Neutrophil (primary cell): ENCODE data around the gene CAMK2B.

ENCODE experiments used
- H3K27ac ChIP-seq: fragments of 200-600 bp; sonication (generic); 2 replicates; pipeline ENCODE4 v1.5.1; 2016; ENCODE audit warnings: mild to moderate bottlenecking, moderate library complexity
- H3K27me3 ChIP-seq: fragments of 200-600 bp; sonication (generic); 2 replicates; pipeline ENCODE4 v1.6.0; 2016; ENCODE audit warnings: mild to moderate bottlenecking
- H3K36me3 ChIP-seq: fragments of 200-600 bp; sonication (generic); 2 replicates; pipeline ENCODE4 v1.5.1; 2017
- H3K4me1 ChIP-seq, 2 experiments: fragments of 200-600 bp in 1 of 2; sonication (generic) in 1 of 2; 1 replicate in 1 of 2; 2 replicates in 1 of 2; pipeline versions ENCODE4 v1.5.1 to v1.6.1; 2013 to 2016; ENCODE audit warnings: low read depth in 1 of 2, low read length in 1 of 2, mild to moderate bottlenecking in 1 of 2, moderate library complexity in 1 of 2; ENCODE audit not compliant: control insufficient read depth in 1 of 2, insufficient read depth in 1 of 2
- H3K4me3 ChIP-seq, 2 experiments: fragments of 200-600 bp in 1 of 2; sonication (generic) in 1 of 2; 1 replicate in 1 of 2; 2 replicates in 1 of 2; pipeline ENCODE4 v1.5.1; 2013 to 2016; ENCODE audit warnings: low read depth in 1 of 2, low read length in 1 of 2, mild to moderate bottlenecking in 1 of 2, moderate library complexity in 1 of 2
- H3K9me3 ChIP-seq: fragments of 200-600 bp; sonication (generic); 2 replicates; pipeline ENCODE4 v1.5.1; 2016
- TF ChIP-seq, protein P1 (sequence below): fragments of 200-600 bp; sonication (generic); IDR thresholded peaks from 2 replicates; pipeline ENCODE4 v1.5.1; 2016; ENCODE audit warnings: antibody characterized with exemption

The CAMK2B gene

DNA sequence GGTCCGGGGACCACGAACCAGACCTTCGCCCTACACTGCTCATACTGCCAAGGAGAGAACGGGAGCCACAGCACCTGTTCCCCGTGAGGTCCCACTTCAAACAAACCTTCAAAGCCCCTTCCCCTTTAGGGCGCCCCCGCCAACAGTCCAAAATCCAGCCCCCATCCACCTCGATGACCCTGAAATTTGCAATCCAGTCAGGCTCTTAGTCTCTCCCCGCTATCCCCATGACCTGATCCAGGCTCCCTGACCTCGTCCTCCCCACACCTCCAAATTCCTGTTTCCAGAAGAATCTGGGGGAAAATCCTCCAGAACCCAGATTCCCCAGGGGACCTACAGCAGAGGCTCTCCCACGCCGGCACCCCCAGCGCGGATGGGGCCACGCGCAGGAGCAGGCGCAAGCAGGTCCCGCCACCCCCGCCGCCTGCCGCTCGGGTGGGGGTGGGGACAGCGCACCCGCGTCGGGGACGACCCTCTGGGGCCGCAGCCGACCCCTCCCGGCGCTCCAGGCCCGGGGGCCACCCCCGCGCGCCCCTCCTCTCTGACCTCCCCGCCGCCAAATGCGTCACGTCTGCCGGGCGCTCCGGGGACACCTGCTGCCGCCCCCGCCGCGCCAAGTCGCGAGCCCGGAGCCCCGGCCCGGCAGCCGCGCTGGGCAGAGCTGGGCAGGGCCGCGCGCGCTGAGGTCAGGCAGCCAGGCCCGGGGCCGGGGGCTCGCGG is 753 bp downstream of the CAMK2B start:
- Histone ChIP-seq H3K27me3 (peaks cover 65% of the 10 kb centered on the region), H3K27ac (no peak overlapping the region), H3K4me1 (no peaks in the 10 kb centered on the region), H3K4me3 (no peak overlapping the region), H3K9me3 (no peaks in the 10 kb centered on the region), H3K36me3 (no peaks in the 10 kb centered on the region)
- TF ChIP-seq, protein P1, sequence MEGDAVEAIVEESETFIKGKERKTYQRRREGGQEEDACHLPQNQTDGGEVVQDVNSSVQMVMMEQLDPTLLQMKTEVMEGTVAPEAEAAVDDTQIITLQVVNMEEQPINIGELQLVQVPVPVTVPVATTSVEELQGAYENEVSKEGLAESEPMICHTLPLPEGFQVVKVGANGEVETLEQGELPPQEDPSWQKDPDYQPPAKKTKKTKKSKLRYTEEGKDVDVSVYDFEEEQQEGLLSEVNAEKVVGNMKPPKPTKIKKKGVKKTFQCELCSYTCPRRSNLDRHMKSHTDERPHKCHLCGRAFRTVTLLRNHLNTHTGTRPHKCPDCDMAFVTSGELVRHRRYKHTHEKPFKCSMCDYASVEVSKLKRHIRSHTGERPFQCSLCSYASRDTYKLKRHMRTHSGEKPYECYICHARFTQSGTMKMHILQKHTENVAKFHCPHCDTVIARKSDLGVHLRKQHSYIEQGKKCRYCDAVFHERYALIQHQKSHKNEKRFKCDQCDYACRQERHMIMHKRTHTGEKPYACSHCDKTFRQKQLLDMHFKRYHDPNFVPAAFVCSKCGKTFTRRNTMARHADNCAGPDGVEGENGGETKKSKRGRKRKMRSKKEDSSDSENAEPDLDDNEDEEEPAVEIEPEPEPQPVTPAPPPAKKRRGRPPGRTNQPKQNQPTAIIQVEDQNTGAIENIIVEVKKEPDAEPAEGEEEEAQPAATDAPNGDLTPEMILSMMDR = no peak

DNA sequence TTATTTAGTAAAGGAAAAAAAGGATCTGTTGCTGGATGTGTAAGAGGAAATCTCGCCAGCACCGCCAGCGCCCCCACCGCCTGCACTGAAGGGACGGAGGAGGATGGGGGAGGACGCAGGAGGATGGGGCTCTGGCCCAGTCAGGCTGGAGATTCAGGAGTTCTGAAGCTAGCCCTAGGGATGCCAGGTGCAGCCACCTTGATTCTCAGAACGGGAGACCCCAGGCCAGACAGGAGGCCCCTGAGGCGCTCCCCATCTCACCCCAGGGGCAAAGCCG is 1.3 kb downstream of the CAMK2B start:
- Histone ChIP-seq H3K4me1 (no peaks in the 10 kb centered on the region), H3K27me3 (peaks cover 65% of the 10 kb centered on the region), H3K4me3 (no peak overlapping the region), H3K36me3 (no peaks in the 10 kb centered on the region), H3K27ac (no peak overlapping the region), H3K9me3 (no peaks in the 10 kb centered on the region)
- TF ChIP-seq, protein P1 = no peak

DNA sequence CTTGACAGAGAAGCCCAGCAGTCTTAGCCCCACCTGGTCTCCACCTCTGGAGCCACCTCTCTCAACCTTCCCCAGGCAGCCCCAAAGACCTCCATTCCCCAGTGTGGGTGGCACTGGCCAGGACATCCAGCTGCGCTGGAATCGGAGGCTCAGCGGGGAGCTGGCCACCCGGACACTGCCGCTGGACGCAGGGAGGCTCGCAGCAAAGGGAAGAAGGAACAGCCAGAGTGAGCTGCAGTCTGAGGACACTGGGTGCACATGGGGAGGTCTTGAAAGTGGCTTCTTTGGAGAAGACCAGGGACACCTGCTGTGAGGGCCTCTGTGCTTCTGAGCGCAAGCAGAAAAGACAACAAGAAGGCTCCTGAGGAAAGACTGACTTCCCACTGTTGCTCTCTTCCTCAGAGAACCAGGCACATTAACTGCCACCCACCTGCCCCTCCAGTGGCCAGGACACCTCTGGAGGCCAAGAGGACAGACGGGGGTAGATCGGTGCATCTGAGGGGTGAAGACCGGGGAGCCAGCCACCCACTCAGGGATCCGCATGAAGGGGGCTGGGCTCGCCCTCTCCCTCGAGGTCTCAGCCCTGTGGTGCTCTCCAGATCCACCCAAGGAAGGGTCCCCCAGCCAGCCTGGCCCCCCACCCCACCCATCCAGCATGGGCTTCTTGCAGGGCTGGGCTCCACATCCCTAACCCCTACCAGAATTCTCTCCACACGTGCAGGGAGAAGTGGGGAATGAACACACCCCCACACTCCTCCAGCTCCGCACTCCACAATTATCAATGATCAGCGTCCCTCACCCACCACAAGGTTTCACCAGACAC is 1.8 kb downstream of the CAMK2B start:
- peaks cover 62% of the 10 kb centered on the region for H3K27me3 ChIP-seq

DNA sequence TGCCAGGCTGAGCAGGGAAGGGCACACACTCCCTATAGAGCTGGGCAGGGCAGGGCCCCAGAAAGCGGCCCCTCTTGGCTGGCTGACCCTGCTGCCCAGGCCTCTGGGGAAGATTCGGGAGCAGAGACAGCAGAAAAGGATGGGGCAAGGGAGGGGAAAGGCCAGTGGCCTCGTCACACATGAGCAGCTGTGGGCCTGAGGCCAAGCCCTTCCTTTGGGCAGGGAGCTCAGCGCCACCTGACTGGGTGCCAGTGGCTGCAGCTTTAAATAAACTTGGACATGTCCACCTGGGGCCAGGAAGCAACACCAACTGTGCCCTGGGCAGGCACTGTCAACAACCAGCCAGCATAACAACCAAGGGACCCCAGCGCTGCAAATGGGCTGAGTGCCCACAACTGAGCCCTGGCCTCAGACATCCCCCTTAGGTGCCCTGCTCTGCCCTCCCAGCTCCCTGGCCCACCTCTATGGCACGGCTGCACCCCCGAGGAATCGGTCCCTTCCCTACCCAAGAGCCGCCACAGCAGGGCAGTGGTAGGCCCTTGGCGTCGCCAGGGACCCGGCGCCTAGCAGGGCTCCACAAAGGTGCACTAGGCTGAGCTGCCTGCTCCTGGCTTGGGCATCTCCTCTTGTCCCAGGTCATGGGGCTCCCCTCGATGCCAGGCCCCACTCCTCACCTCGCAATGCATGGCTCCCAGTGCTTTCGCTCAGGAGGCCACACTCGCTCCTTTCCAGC is 2.6 kb downstream of the CAMK2B start:
- Histone ChIP-seq H3K9me3 (no peaks in the 10 kb centered on the region), H3K27ac (no peak overlapping the region), H3K36me3 (no peaks in the 10 kb centered on the region), H3K27me3 (peaks cover 54% of the 10 kb centered on the region), H3K4me1 (no peaks in the 10 kb centered on the region), H3K4me3 (no peak overlapping the region)
- TF ChIP-seq, protein P1 = no peak

More for the DNA sequence above, 1.8 kb downstream of the CAMK2B start:
- H3K36me3 ChIP-seq = no peaks in the 10 kb centered on the region
- no peak overlapping the region for H3K4me3 ChIP-seq
- H3K9me3 ChIP-seq = no peaks in the 10 kb centered on the region
- H3K4me1 ChIP-seq = no peaks in the 10 kb centered on the region
- H3K27ac ChIP-seq = no peak overlapping the region
- TF ChIP-seq, protein P1 = no peak

DNA sequence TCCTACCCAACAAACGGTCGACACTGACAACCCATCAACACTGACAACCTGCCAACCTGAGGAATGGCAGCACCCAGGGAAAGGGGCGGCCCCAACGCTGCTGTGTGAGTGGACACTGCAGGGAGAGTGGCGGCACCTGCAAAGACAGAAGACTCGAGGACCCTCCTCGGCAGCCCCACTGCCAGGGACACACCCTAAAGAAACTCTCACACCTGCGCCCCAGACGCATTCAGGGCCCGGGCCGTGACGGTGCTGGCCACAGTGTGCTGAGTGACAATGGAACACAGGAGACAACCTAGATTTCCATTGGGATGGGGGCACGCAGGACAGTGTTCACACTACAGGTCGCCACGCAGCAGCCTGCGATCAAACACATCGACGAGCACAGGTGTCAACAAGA is 3.6 kb downstream of the CAMK2B start:
- Histone ChIP-seq H3K9me3 (no peaks in the 10 kb centered on the region), H3K4me1 (no peaks in the 10 kb centered on the region), H3K27ac (no peak overlapping the region), H3K27me3 (peaks cover 44% of the 10 kb centered on the region), H3K4me3 (no peak overlapping the region), H3K36me3 (no peaks in the 10 kb centered on the region)
- TF ChIP-seq, protein P1 = no peak
